ENCODE results near the gene RGS7.

GRCh38 chr1:241274693-241275092 lies 82.3 kb downstream of the RGS7 start:
- TF ChIP-seq CTCF (optimal IDR thresholded peaks at IDR 0.05 in 1 of 3, IDR thresholded peaks at IDR 0.05 in 1 of 3, conservative IDR thresholded peaks at IDR 0.05 in 1 of 3; ENCODE audit: extremely low read depth in 1 of 3, insufficient read depth in 2 of 3, low read length in 3 of 3): no peak
- TF ChIP-seq EZH2 (IDR thresholded peaks at IDR 0.05; ENCODE audit: low read length): no peak

Data from keratinocyte (primary cell).